Stimulated activated CD8-positive, alpha-beta memory T cell treated with anti-CD3 and anti-CD28 coated beads, Interleukin-7, amount 100 ng/mL, for 48 hours (primary cell): ENCODE measurements around the gene SLTM.
"Not testable (repeated sequence)": the region's sequence is repeated elsewhere in the genome, so short reads cannot be mapped to it uniquely, and the experiment has no call there.

ENCODE experiments used
- DNase-seq, 2 donors: peaks; one replicate each; pipeline ENCODE4 v3.0.0-alpha.2; 2020; ENCODE audit warnings: low read depth in 1 of 2; ENCODE audit errors: extremely low read depth in 1 of 2

Gene SLTM

GRCh38 chr15:58877999-58878825 lies 55.3 kb downstream of the SLTM start:
- no peak for DNase-seq

GRCh38 chr15:58876306-58877106 lies 57.0 kb downstream of the SLTM start:
- no peak for DNase-seq

- DNase-seq, result no peak
These were observed 58.1 kb downstream of the SLTM start for GRCh38 chr15:58875343-58875742.

- DNase-seq, result no peak
These were observed 60.2 kb downstream of the SLTM start for GRCh38 chr15:58873267-58873666.

GRCh38 chr15:58870451-58870850 lies 63.0 kb downstream of the SLTM start:
- no peak for DNase-seq

- no peak for DNase-seq
These were observed 65.6 kb downstream of the SLTM start for GRCh38 chr15:58867926-58868325.

GRCh38 chr15:58865425-58865880 lies 68.0 kb downstream of the SLTM start:
- no peak for DNase-seq

GRCh38 chr15:58864602-58865424 lies 68.7 kb downstream of the SLTM start:
- DNase-seq, result no peak

GRCh38 chr15:58862326-58862725 lies 71.2 kb downstream of the SLTM start:
- DNase-seq, result no peak

GRCh38 chr15:58856621-58857020 lies 76.9 kb downstream of the SLTM start:
- DNase-seq, result not testable (repeated sequence)

- DNase-seq, result no peak
These were observed 77.4 kb downstream of the SLTM start for GRCh38 chr15:58856086-58856485.

GRCh38 chr15:58854593-58854992 lies 78.9 kb downstream of the SLTM start:
- DNase-seq, result no peak

- no peak for DNase-seq
These were observed 81.1 kb downstream of the SLTM start for GRCh38 chr15:58852347-58852746.

- DNase-seq, result not testable (repeated sequence)
These were observed 82.3 kb downstream of the SLTM start for GRCh38 chr15:58851205-58851604.

- no peak for DNase-seq
These were observed 90.6 kb downstream of the SLTM start for GRCh38 chr15:58842713-58843396.

- no peak for DNase-seq
These were observed 93.4 kb downstream of the SLTM start for GRCh38 chr15:58840048-58840447.

GRCh38 chr15:58839485-58839884 lies 94.0 kb downstream of the SLTM start:
- no peak for DNase-seq

GRCh38 chr15:58833681-58834426 lies 99.6 kb downstream of the SLTM start:
- DNase-seq, result not testable (repeated sequence)

- DNase-seq, result no peak
These were observed 102.9 kb downstream of the SLTM start for GRCh38 chr15:58830556-58830955.
